GM18498 (cell line): ENCODE results near the gene PLEKHA6.

Experiments used
- ATAC-seq: cut with Tn5 transposase; IDR thresholded peaks from one replicate; pipeline ENCODE4 v1.9.1; 2021; ENCODE audit warnings: mild to moderate bottlenecking, moderate library complexity; ENCODE audit not compliant: unreplicated experiment

Gene PLEKHA6

GRCh38 chr1:204288021-204288588, 71.6 kb downstream of the PLEKHA6 start:
- no peak for ATAC-seq

GRCh38 chr1:204287466-204287891, 72.2 kb downstream of the PLEKHA6 start:
- ATAC-seq: no peak

- ATAC-seq: no peak
These were observed 72.8 kb downstream of the PLEKHA6 start for GRCh38 chr1:204286831-204287421.

GRCh38 chr1:204286315-204286714, 73.4 kb downstream of the PLEKHA6 start:
- no peak for ATAC-seq

GRCh38 chr1:204285436-204286305, 74.1 kb downstream of the PLEKHA6 start:
- no peak for ATAC-seq

- ATAC-seq: no peak
These were observed 74.8 kb downstream of the PLEKHA6 start for GRCh38 chr1:204284929-204285328.

- no peak for ATAC-seq
These were observed 75.7 kb downstream of the PLEKHA6 start for GRCh38 chr1:204283711-204284651.

- ATAC-seq: no peak
These were observed 76.9 kb downstream of the PLEKHA6 start for GRCh38 chr1:204282761-204283221.

GRCh38 chr1:204280099-204280961, 79.4 kb downstream of the PLEKHA6 start:
- no peak for ATAC-seq

- ATAC-seq: no peak
These were observed 80.8 kb downstream of the PLEKHA6 start for GRCh38 chr1:204278958-204279357.

GRCh38 chr1:204278251-204278650, 81.5 kb downstream of the PLEKHA6 start:
- no peak for ATAC-seq

- no peak for ATAC-seq
These were observed 82.0 kb downstream of the PLEKHA6 start for GRCh38 chr1:204277563-204278219.

GRCh38 chr1:204275695-204276370, 83.9 kb downstream of the PLEKHA6 start:
- no peak for ATAC-seq

- ATAC-seq: no peak
These were observed 85.3 kb downstream of the PLEKHA6 start for GRCh38 chr1:204274446-204274845.

GRCh38 chr1:204272505-204272904, 87.2 kb downstream of the PLEKHA6 start:
- no peak for ATAC-seq

GRCh38 chr1:204271970-204272369, 87.8 kb downstream of the PLEKHA6 start:
- no peak for ATAC-seq

- ATAC-seq: no peak
These were observed 91.6 kb downstream of the PLEKHA6 start for GRCh38 chr1:204268101-204268500.

- ATAC-seq: no peak
These were observed 92.5 kb downstream of the PLEKHA6 start for GRCh38 chr1:204267191-204267601.
